GM12874 (cell line): Measurements from ENCODE around the gene QSOX2.

ENCODE experiments used
- CTCF ChIP-seq: IDR thresholded peaks from 2 replicates; pipeline ENCODE4 v1.5.1; 2011; ENCODE audit warnings: low read depth, mild to moderate bottlenecking, control low read depth, low read length, moderate library complexity; ENCODE audit not compliant: insufficient read depth

QSOX2 gene

GRCh38 chr9:136202454-136203407 lies 42.9 kb downstream of the QSOX2 start:
- no peak for TF ChIP-seq CTCF

- no peak for TF ChIP-seq CTCF
Observed at GRCh38 chr9:136201609-136202453, 43.8 kb downstream of the QSOX2 start.

GRCh38 chr9:136201174-136201573 lies 44.4 kb downstream of the QSOX2 start:
- TF ChIP-seq CTCF = no peak

- TF ChIP-seq CTCF = no peak
Observed at GRCh38 chr9:136200424-136200823, 45.2 kb downstream of the QSOX2 start.

- TF ChIP-seq CTCF = no peak
Observed at GRCh38 chr9:136199391-136200288, 46.0 kb downstream of the QSOX2 start.

GRCh38 chr9:136198605-136199083 lies 47.0 kb downstream of the QSOX2 start:
- TF ChIP-seq CTCF = no peak
